Measurements from ENCODE around the gene CERS3. TPM values are rescaled to one million over a fixed set of nuclear protein-coding genes. Genes with fewer than 3 reads are reported as not detected.

CERS3 gene
- polyA plus RNA-seq, 3 donors: 0.04 TPM; not detected in 2

- no peak overlapping the region for H3K4me2 ChIP-seq (replicated peaks; ENCODE audit: extremely low read depth, low read length, poor library complexity, severe bottlenecking)
- peak in 1 of 3 donors; percentile 8 for DNase-seq
- no peak overlapping the region for H3K4me3 ChIP-seq (replicated peaks in 1 of 3; ENCODE audit: low read depth in 2 of 3, low read length in 3 of 3)
- Mint-ChIP-seq H3K4me1 (peaks cover 3% of the 10 kb centered on the region), H3K9me3 (peaks cover 5 to 38% (median 25%) of the 10 kb centered on the region in 7 donors), H3K27me3 (ENCODE audit: low read depth in 3 of 3) (peaks cover 45 to 59% (median 45%) of the 10 kb centered on the region in 3 donors), H3K36me3 (peaks cover 2 to 8% of the 10 kb centered on the region in 2 donors), H3K4me3 (peak overlapping the region in 1 of 2 donors; percentile 56), H3K27ac (peak overlapping the region in 1 of 7 donors; percentile 56)
- TF ChIP-seq CTCF (IDR thresholded peaks at IDR 0.05): no peak
- H3K4me1 ChIP-seq (ENCODE audit: control insufficient read depth in 1 of 2, insufficient read depth in 2 of 2, low read length in 2 of 2): peaks cover 0 to 2% of the 10 kb centered on the region in 2 donors
- H3K79me2 ChIP-seq (ENCODE audit: insufficient read depth, low read length): no peaks in the 10 kb centered on the region
- no peaks in the 10 kb centered on the region for H3K36me3 ChIP-seq (replicated peaks in 1 of 2; ENCODE audit: control insufficient read depth in 1 of 2, insufficient read depth in 2 of 2, low read length in 2 of 2)
- no peaks in the 10 kb centered on the region for H4K20me1 ChIP-seq (ENCODE audit: insufficient read depth, low read length)
- 23% methylated on average over 7 of the region's 9 CpGs for WGBS (ENCODE audit: insufficient coverage)
- intact Hi-C loops (cut with micrococcal nuclease): no loop called here
- H3K9me3 ChIP-seq (replicated peaks in 1 of 2; ENCODE audit: control insufficient read depth in 1 of 2, insufficient read depth in 1 of 2, low read length in 2 of 2): peaks cover 0 to 39% of the 10 kb centered on the region in 2 donors
- H3K27me3 ChIP-seq (ENCODE audit: control insufficient read depth in 2 of 2, insufficient read depth in 2 of 2, low read length in 2 of 2): peaks cover 36 to 48% of the 10 kb centered on the region in 2 donors
- H2AFZ ChIP-seq (ENCODE audit: insufficient read depth, low read depth, low read length, poor library complexity, severe bottlenecking): no peak overlapping the region
- no peak overlapping the region for H3K9ac ChIP-seq (ENCODE audit: insufficient read depth, low read length, poor library complexity, severe bottlenecking)
- no peak overlapping the region for H3K27ac ChIP-seq (ENCODE audit: low read depth in 1 of 2, low read length in 2 of 2)
Observed at GRCh38 chr15:100372739-100373119, 156.0 kb downstream of the CERS3 start.

GRCh38 chr15:100355342-100355741 lies 173.4 kb downstream of the CERS3 start:
- no peak overlapping the region for H3K27ac ChIP-seq (ENCODE audit: low read depth in 1 of 2, low read length in 2 of 2)
- H2AFZ ChIP-seq (ENCODE audit: insufficient read depth, low read depth, low read length, poor library complexity, severe bottlenecking): no peak overlapping the region
- peaks cover 27 to 39% (median 30%) of the 10 kb centered on the region in 3 donors for H3K27me3 Mint-ChIP-seq (ENCODE audit: low read depth in 3 of 3)
- DNase-seq: no peak
- H3K4me3 ChIP-seq (replicated peaks in 1 of 3; ENCODE audit: low read depth in 2 of 3, low read length in 3 of 3): no peak overlapping the region
- H3K4me2 ChIP-seq (replicated peaks; ENCODE audit: extremely low read depth, low read length, poor library complexity, severe bottlenecking): no peak overlapping the region
- H3K9me3 ChIP-seq (replicated peaks in 1 of 2; ENCODE audit: control insufficient read depth in 1 of 2, insufficient read depth in 1 of 2, low read length in 2 of 2): peaks cover 0 to 6% of the 10 kb centered on the region in 2 donors
- peaks cover 0 to 5% of the 10 kb centered on the region in 2 donors for H3K36me3 Mint-ChIP-seq
- peak overlapping the region in 1 of 7 donors; percentile 73 for H3K27ac Mint-ChIP-seq
- intact Hi-C loops (cut with micrococcal nuclease): loop anchor here in 1 of 2 donors (10.0 kb wide), 1 partner anchor 441 kb away; no protein-coding TSS in a partner anchor
- peaks cover 0 to 21% of the 10 kb centered on the region in 2 donors for H3K27me3 ChIP-seq (ENCODE audit: control insufficient read depth in 2 of 2, insufficient read depth in 2 of 2, low read length in 2 of 2)
- no peak for TF ChIP-seq CTCF (IDR thresholded peaks at IDR 0.05)
- no peaks in the 10 kb centered on the region for H4K20me1 ChIP-seq (ENCODE audit: insufficient read depth, low read length)
- H3K9ac ChIP-seq (ENCODE audit: insufficient read depth, low read length, poor library complexity, severe bottlenecking): no peak overlapping the region
- peak overlapping the region in 1 of 2 donors; percentile 77 for H3K4me3 Mint-ChIP-seq
- peaks cover 10% of the 10 kb centered on the region for H3K4me1 Mint-ChIP-seq
- no peaks in the 10 kb centered on the region for H3K36me3 ChIP-seq (replicated peaks in 1 of 2; ENCODE audit: control insufficient read depth in 1 of 2, insufficient read depth in 2 of 2, low read length in 2 of 2)
- peaks cover 0 to 20% (median 8%) of the 10 kb centered on the region in 7 donors for H3K9me3 Mint-ChIP-seq
- peaks cover 14 to 15% of the 10 kb centered on the region in 2 donors for H3K4me1 ChIP-seq (ENCODE audit: control insufficient read depth in 1 of 2, insufficient read depth in 2 of 2, low read length in 2 of 2)
- no peaks in the 10 kb centered on the region for H3K79me2 ChIP-seq (ENCODE audit: insufficient read depth, low read length)
- 74% methylated on average over 2 of the region's 2 CpGs for WGBS (ENCODE audit: insufficient coverage)
